NCI-H446 (cell line): ENCODE data around the gene TBC1D5.

Source experiments
- DNase-seq, 2 experiments: peaks; one replicate each; lab custom pipeline; 2025; lab: John Stamatoyannopoulos, UW

TBC1D5 gene

GRCh38 chr3:17349093-17349492 lies 393.3 kb downstream of the TBC1D5 start:
- DNase-seq, result no peak

DNA sequence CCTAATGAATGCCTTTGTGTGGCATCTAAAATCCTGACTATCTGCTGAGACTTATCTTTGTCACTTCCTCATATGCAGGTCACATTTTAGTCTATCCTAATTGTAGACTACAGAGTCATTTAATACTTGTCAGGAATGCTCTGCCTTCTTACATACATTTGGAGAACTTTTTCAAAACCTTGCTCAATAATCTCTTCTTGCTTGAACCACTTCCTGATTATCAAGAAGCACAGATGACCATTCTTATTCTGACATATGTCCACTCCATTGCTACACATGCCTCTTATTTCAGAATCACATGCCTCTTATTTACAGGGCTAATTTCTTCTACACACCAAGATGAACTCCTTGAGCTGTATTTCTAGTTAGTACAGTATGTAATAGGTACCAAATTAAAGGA lies 400.3 kb downstream of the TBC1D5 start:
- no peak for DNase-seq

DNA sequence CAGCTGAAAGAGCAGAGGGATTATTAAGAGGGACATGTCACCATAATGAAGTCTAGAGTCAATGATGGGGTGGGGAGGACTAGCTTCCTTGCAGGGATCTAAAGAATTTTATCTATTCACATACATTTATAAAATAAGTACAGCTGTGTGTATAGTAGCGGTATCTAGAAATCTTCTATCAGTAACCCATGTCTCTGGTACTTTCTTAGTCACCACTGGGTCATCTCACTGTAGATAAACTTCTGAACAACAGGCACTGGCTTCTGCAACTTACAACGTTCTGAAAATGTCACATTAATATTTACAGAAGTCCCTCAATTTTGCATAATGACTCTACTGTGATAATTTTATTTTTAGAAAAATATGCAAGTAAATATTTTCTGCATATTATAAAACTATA lies 401.7 kb downstream of the TBC1D5 start:
- DNase-seq, result no peak

- DNase-seq, result no peak
These were observed 402.2 kb downstream of the TBC1D5 start for GRCh38 chr3:17340261-17340660.

DNA sequence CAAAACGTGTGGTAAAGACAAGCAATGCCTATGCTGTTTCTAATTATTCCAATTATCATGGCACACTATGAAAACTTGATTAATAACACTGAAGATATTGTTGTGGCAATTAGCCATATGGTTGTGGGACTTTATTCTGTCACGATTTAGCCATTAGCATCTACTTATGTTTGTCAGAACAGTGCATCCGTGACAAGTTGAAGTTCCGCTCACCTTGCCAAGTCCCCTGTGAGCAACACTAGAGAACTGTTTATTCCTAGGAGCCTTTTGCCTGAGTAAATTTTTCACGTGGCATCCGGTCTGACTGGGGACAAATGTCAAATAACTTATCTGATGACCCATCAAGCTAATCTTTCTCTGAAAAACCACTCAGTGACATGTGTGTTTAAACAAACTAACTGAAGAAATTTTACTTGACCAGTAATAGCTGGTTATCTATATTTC lies 403.3 kb downstream of the TBC1D5 start:
- peak in 1 of 2 experiments; percentile 0 for DNase-seq

DNA sequence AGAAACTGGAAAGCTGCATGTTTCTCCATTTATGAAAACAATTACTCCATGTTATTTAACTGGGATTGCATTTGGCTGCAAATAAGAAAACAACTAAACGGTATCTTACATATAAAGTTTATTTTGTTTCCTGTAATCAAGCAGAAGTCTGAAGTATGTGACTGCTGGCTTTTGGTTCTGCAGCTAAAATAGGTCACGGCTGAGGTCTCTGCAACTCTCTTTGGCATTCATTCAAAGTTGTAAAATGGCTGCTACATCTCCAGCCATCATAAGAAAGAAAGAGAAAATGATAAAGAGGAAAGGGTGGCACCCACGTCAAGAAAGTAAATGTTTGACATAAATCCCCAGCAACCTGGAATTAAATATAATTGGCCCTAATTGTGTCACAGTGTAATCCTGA lies 406.1 kb downstream of the TBC1D5 start:
- no peak for DNase-seq

- no peak for DNase-seq
These were observed 408.5 kb downstream of the TBC1D5 start for GRCh38 chr3:17333893-17334292.

- DNase-seq, result no peak
These were observed 409.0 kb downstream of the TBC1D5 start for GRCh38 chr3:17333446-17333845.

- DNase-seq, result no peak
These were observed 411.8 kb downstream of the TBC1D5 start for GRCh38 chr3:17330660-17331059.

DNA sequence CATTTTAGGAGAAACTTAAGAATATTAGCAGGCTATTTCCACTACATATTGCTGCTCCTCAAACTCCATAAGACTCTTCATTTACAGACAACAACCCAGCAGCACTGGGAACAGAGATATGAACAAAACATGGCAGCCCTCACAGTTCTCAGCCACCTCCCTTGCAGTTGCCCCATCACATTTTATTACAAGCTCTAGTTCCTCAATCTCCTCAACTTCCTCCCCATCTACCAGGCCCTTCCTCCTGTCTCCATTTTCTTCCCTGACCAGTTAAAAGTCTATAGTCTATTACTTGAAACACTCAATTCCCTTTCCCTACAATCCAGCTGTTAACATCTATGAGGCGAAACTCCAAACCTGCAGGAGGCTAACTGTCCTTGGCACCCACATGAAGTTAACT lies 412.5 kb downstream of the TBC1D5 start:
- DNase-seq, result no peak

- no peak for DNase-seq
These were observed 420.2 kb downstream of the TBC1D5 start for GRCh38 chr3:17322106-17322793.

DNA sequence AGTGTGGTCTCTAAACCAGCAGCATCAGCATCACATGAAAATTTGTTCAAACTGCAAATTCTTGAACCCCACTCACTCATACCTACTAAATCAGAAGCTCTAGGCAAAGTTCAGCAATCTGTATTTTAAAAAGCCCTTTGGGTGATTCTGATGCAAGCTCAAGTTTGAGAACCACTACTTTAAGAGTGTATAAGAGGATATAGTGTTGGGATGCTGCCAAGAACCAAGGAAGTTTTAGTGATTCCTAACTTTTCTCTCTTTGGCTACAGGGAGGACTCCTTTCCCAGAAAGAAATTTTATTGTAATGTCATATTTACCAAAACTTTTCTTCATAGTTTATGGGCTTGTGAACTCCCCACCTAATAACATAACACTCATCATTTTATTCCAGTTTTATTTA lies 422.2 kb downstream of the TBC1D5 start:
- DNase-seq, result no peak

- no peak for DNase-seq
These were observed 426.5 kb downstream of the TBC1D5 start for GRCh38 chr3:17315897-17316296.

GRCh38 chr3:17314171-17314570 lies 428.3 kb downstream of the TBC1D5 start:
- DNase-seq, result no peak

DNA sequence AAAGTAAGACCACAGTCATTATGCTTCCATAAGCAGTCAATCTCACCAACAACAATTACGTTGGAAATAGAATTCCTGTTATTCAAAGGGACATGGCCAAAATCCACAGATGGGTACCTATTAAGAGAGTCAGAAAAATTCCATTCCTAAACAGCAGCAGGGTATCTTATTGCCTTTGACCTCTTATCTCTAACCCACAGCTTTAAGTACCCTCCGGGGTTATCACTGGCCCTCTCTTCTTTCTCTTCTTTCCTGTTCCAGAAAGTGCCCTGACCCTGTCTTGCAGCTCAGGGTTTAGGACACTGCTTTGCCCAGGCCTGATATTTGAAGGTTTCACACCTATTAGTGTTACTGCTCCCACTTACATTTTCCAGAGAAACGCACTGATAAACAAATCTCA lies 428.7 kb downstream of the TBC1D5 start:
- no peak for DNase-seq

DNA sequence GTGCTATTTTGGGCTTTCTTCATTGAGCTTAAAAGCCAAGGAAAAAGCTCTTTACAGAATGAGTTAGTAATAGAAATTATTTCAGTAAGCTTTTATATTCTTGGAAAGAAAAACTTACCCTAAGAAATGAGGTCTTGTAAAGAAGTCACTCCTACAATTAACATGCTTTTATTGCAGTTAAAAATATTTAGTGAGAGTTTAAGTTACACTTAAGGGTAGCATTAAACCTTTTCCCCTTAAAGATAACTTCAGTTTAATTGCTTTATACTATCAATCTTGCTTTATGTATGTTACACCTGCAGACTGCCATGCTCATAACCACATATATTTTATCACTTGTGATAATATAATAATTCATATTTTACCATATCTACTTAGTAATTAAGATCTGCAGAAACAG lies 431.4 kb downstream of the TBC1D5 start:
- no peak for DNase-seq

GRCh38 chr3:17307887-17308286 lies 434.5 kb downstream of the TBC1D5 start:
- no peak for DNase-seq

GRCh38 chr3:17307482-17307881 lies 434.9 kb downstream of the TBC1D5 start:
- DNase-seq, result no peak

DNA sequence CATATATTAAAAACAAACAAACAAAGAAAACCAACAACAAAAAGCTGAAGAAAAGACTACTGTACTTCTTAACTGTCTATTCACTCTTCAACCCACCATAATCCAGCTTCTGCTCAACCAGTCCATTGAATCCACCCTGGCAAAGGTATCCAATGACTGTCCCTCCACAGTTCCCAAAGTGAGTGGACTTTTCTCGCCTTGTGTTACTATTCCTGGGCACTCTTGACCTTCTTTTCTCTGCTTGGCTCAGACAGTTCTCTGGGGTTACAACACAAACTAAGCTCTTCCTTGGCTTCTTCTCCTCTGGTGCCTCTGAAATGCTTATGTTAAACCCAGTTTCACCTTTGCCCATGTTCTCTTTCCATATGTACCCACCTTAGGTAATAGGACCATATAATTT lies 437.5 kb downstream of the TBC1D5 start:
- no peak for DNase-seq

GRCh38 chr3:17302774-17303173 lies 439.7 kb downstream of the TBC1D5 start:
- DNase-seq, result peak; percentile 12 to 51

DNA sequence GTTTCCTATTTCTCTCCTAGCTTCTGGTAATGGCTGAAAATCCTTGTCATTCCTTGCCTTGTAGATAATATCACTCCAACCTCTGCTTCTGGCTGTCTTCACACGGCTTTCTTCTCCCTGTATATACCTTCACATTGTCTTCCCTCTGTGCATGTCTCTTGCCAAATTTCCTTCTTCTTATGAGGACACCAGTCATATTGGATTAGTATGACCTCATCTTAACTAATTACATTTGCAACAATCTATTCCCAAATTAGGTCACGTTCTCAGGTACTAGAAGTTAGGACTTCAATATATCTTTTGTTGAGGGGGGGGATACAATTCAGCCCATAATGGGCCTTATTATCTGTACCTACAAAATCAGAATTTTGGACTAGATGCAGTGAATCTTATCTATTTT lies 440.3 kb downstream of the TBC1D5 start:
- no peak for DNase-seq

DNA sequence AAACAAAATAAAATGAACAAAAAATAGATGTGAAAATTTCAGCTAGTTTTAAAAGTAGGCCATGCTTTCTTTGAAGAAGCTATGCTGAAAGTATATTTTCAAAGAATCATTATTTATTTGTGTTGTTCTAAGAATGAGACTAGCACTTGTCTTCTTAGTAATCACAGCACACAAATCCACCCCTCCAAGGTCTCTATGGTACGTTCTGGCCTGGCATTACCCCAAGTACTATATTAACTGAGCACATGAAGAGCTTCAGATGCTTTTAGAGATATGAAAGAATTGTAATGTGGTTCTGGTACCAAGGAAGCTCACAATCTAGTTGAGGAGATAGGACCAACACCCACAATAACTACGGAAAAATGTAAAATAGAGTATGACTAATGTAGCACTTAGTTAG lies 441.2 kb downstream of the TBC1D5 start:
- peak in 1 of 2 experiments; percentile 3 for DNase-seq

GRCh38 chr3:17300441-17300840 lies 442.0 kb downstream of the TBC1D5 start:
- DNase-seq, result no peak

- DNase-seq, result no peak
These were observed 444.4 kb downstream of the TBC1D5 start for GRCh38 chr3:17298038-17298437.
